Chondrocyte (in vitro differentiated cells): Measurements from ENCODE around the gene MRGPRD. TPM values are rescaled to one million over a fixed set of nuclear protein-coding genes. Genes with fewer than 3 reads are reported as not detected.
A peak's percentile ranks its signal among the peaks of the same experiment; 100 is the strongest.

ENCODE experiments used
- DNase-seq: peaks from one replicate; pipeline ENCODE4 v3.0.0; 2021; ENCODE audit warnings: mixed read lengths, low spot score
- H3K27ac Mint-ChIP-seq: one replicate; pipeline ENCODE4 v1.8.0; 2021; ENCODE audit warnings: mild to moderate bottlenecking, moderate library complexity, mixed read lengths; ENCODE audit not compliant: unreplicated experiment
- H3K27me3 Mint-ChIP-seq: 2 replicates; pipeline ENCODE4 v1.8.0; 2021; ENCODE audit warnings: low read depth, mixed read lengths
- H3K36me3 Mint-ChIP-seq: 2 replicates; pipeline ENCODE4 v1.8.0; 2021; ENCODE audit warnings: low read depth, mixed read lengths
- H3K4me1 Mint-ChIP-seq: 2 replicates; pipeline ENCODE4 v1.8.0; 2021; ENCODE audit warnings: low read depth, mild to moderate bottlenecking, mixed read lengths
- H3K4me3 Mint-ChIP-seq: one replicate; pipeline ENCODE4 v1.8.0; 2021; ENCODE audit warnings: mild to moderate bottlenecking, moderate library complexity, mixed read lengths; ENCODE audit not compliant: unreplicated experiment
- H3K9me3 Mint-ChIP-seq: 2 replicates; pipeline ENCODE4 v1.8.0; 2021; ENCODE audit warnings: low read depth, mixed read lengths
- total RNA-seq: library from RNA; stranded (reverse); gene quantifications from 3 replicates; pipeline ENCODE4 v1.2.1, GENCODE V29; 2021
- TF ChIP-seq, protein P1 (sequence below): fragments of 200-600 bp; sonication (generic); IDR thresholded peaks from 2 replicates; pipeline ENCODE4 v1.5.0; 2021; ENCODE audit warnings: antibody characterized with exemption, mild to moderate bottlenecking, moderate library complexity

The MRGPRD gene
- total RNA-seq, 1 donor from 2014 or later: not detected

DNA sequence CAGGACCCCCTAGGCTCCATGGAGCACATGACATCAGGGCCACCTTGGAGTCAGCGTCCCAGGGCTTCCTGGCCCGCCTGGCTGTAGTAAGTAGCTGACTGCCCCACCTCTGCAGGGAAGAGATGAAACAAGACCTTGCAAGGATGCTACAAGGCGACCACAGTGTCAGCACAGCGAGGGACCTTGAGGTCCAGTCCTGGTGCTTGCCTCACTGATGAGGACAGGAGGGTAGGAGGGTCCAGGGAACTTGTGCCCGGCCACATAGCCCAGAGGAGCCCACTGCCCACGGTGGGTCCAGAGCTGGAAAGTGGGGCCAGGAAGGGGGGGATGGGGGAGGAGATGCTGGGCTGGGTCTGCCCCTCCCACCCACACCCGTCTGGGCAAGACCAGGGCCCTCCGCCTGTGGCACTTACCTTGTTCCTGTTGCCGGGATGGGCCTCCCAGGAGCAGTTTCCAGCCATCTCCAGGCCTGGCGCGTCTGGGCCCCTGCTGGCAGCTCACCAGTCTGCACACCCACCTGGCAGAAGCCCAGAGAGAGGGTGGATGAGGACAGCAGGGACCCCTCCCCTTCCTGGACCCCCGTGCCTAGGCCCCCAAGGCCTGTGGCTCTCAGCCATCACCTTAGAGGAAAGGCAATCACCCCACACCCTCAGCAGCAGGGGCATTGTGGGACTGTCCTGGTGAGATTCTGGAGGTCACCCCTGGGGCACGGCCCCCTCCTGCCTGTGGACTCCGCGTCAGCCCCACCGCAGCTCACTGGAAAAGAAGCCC lies 28.8 kb upstream of the MRGPRD start:
- H3K36me3 Mint-ChIP-seq: no peaks in the 10 kb centered on the region
- H3K27ac Mint-ChIP-seq: peak overlapping the region; percentile 95
- no peaks in the 10 kb centered on the region for H3K9me3 Mint-ChIP-seq
- H3K4me3 Mint-ChIP-seq: no peak overlapping the region
- DNase-seq: peak; percentile 78
- TF ChIP-seq, protein P1, sequence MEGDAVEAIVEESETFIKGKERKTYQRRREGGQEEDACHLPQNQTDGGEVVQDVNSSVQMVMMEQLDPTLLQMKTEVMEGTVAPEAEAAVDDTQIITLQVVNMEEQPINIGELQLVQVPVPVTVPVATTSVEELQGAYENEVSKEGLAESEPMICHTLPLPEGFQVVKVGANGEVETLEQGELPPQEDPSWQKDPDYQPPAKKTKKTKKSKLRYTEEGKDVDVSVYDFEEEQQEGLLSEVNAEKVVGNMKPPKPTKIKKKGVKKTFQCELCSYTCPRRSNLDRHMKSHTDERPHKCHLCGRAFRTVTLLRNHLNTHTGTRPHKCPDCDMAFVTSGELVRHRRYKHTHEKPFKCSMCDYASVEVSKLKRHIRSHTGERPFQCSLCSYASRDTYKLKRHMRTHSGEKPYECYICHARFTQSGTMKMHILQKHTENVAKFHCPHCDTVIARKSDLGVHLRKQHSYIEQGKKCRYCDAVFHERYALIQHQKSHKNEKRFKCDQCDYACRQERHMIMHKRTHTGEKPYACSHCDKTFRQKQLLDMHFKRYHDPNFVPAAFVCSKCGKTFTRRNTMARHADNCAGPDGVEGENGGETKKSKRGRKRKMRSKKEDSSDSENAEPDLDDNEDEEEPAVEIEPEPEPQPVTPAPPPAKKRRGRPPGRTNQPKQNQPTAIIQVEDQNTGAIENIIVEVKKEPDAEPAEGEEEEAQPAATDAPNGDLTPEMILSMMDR: peak; percentile 14
- peaks cover 61% of the 10 kb centered on the region for H3K4me1 Mint-ChIP-seq
- H3K27me3 Mint-ChIP-seq: no peaks in the 10 kb centered on the region

DNA sequence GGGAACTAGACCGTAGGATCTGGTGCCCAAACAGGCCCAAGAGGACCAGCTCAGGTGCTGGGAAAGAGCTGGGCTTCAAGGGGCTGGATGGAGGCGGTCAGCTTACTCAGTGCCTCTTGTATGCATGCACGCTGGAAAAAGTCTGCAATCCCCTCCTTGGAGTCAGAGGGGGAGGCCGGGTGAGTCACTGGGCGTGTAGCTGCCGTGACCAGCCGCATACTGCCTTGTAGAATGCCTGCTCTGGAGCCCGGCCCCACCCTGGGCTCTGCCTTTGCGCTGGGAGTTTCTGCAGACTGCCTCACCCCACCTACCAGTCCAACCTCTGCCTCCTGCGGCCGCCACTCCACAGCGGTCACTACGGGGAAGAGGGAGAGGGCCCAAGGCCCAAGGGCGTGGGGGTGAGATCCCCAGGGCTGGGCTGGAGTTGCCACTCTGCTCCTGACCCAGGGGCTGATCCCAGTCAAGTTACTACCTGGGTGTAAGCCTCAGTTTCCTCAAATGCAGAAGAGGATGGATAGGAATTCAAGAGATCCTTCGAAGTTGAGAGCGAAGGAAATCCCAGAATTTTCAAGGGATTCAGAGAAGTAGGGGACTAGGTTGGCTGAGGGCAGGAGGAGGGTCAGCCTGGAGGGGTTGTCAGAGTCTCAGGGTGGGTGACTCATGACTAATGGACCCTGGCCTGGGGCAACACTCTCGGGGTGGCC lies 28.1 kb upstream of the MRGPRD start:
- peak; percentile 96 for DNase-seq
- Mint-ChIP-seq H3K9me3 (no peaks in the 10 kb centered on the region), H3K36me3 (no peaks in the 10 kb centered on the region), H3K4me1 (peaks cover 53% of the 10 kb centered on the region), H3K27me3 (no peaks in the 10 kb centered on the region), H3K4me3 (peak overlapping the region; percentile 41), H3K27ac (peak overlapping the region; percentile 95)
- TF ChIP-seq, protein P1: no peak

DNA sequence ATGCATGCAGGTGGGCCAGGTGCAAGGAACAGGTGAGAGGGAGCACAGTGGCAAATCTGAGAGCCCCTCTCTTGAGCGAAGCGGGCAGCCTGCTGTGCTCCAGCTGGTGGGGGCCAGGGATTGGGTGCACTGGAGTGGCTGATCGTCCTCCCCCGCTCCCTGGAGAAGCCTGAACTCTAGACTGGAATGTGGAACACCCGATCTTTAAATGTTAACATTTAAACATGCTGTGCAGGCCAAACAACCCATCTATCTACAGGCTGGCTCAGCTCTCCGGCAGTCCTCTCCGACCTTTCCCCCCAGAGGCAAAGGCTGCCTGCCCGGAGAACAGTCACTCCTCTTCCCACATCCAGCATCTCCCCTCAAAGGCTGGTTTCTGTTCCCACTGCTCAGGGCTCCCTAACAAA lies 27.2 kb upstream of the MRGPRD start:
- H3K4me3 Mint-ChIP-seq: no peak overlapping the region

DNA sequence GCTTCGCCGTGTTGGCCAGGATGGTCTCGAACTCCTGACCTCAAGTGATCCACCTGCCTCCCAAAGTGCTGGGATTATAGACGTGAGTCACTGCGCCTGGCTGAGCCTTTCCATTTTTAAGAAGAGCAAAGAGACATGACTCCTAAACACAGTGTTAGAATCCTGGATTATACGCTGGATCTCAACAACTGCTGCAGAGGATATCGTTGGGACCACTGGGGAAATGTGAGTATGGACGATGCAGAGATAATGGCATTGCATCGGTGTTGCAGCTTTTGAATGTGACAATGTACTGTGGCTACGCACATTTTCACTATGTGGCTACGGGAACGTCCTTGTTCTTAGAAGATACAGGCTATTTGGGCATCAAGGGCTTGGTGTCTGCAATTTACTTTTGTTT lies 26.0 kb upstream of the MRGPRD start:
- TF ChIP-seq, protein P1: no peak
- H3K36me3 Mint-ChIP-seq: no peaks in the 10 kb centered on the region
- no peak overlapping the region for H3K27ac Mint-ChIP-seq
- no peaks in the 10 kb centered on the region for H3K27me3 Mint-ChIP-seq
- peaks cover 45% of the 10 kb centered on the region for H3K4me1 Mint-ChIP-seq
- no peak for DNase-seq
- H3K9me3 Mint-ChIP-seq: no peaks in the 10 kb centered on the region
- H3K4me3 Mint-ChIP-seq: no peak overlapping the region

More for the DNA sequence above, 27.2 kb upstream of the MRGPRD start:
- no peaks in the 10 kb centered on the region for H3K9me3 Mint-ChIP-seq
- H3K27me3 Mint-ChIP-seq: no peaks in the 10 kb centered on the region
- H3K36me3 Mint-ChIP-seq: no peaks in the 10 kb centered on the region
- peak overlapping the region; percentile 95 for H3K27ac Mint-ChIP-seq
- peak; percentile 68 for DNase-seq
- peaks cover 46% of the 10 kb centered on the region for H3K4me1 Mint-ChIP-seq
- TF ChIP-seq, protein P1: no peak

GRCh38 chr11:69005631-69006368 lies 25.0 kb upstream of the MRGPRD start:
- TF ChIP-seq, protein P1: no peak
- peak; percentile 86 for DNase-seq
- Mint-ChIP-seq H3K9me3 (no peaks in the 10 kb centered on the region), H3K4me3 (no peak overlapping the region), H3K4me1 (peaks cover 49% of the 10 kb centered on the region), H3K27me3 (no peaks in the 10 kb centered on the region), H3K27ac (no peak overlapping the region), H3K36me3 (no peaks in the 10 kb centered on the region)
